Mesendoderm (in vitro differentiated cells): Measurements from ENCODE around the gene LRFN2.
A peak's percentile ranks its signal among the peaks of the same experiment; 100 is the strongest.

ENCODE experiments used
- DNase-seq: peaks from one replicate; pipeline ENCODE4 v3.0.0; 2013
- H2AK5ac ChIP-seq: 2 replicates; pipeline ENCODE4 v1.6.1; 2013; ENCODE audit warnings: low read length, inconsistent platforms
- H2BK120ac ChIP-seq: 2 replicates; pipeline ENCODE4 v1.6.1; 2013; ENCODE audit warnings: low read depth, mild to moderate bottlenecking, low read length, moderate library complexity, mixed read lengths
- H2BK15ac ChIP-seq: replicated peaks from 2 replicates; pipeline ENCODE4 v1.6.1; 2013; ENCODE audit warnings: low read depth, mild to moderate bottlenecking, moderate library complexity
- H2BK5ac ChIP-seq: 2 replicates; pipeline ENCODE4 v1.6.1; 2013; ENCODE audit warnings: low read length, inconsistent platforms
- H3K18ac ChIP-seq: 2 replicates; pipeline ENCODE4 v1.6.1; 2013; ENCODE audit warnings: mild to moderate bottlenecking, low read length, mixed read lengths
- H3K23ac ChIP-seq: one replicate; pipeline ENCODE4 v1.6.1; 2013; ENCODE audit warnings: low read length
- H3K27ac ChIP-seq: 2 replicates; pipeline ENCODE4 v1.5.1; 2013; ENCODE audit warnings: low read depth, mild to moderate bottlenecking, inconsistent platforms, low read length, moderate library complexity
- H3K27me3 ChIP-seq: 2 replicates; pipeline ENCODE4 v1.6.1; 2013; ENCODE audit warnings: low read length, control low read depth, mild to moderate bottlenecking, inconsistent platforms; ENCODE audit not compliant: insufficient read depth, poor library complexity
- H3K36me3 ChIP-seq: 2 replicates; pipeline ENCODE4 v1.6.1; 2013; ENCODE audit warnings: low read length, inconsistent platforms; ENCODE audit not compliant: control insufficient read depth, insufficient read depth
- H3K4ac ChIP-seq: one replicate; pipeline ENCODE4 v1.6.1; 2013; ENCODE audit warnings: low read depth, mild to moderate bottlenecking, low read length, moderate library complexity
- H3K4me1 ChIP-seq: 2 replicates; pipeline ENCODE4 v1.6.1; 2013; ENCODE audit warnings: low read depth, low read length, inconsistent platforms; ENCODE audit not compliant: control insufficient read depth
- H3K4me2 ChIP-seq: 2 replicates; pipeline ENCODE4 v1.6.1; 2013; ENCODE audit warnings: low read length
- H3K4me3 ChIP-seq: 2 replicates; pipeline ENCODE4 v1.5.1; 2013; ENCODE audit warnings: mild to moderate bottlenecking, low read length
- H3K56ac ChIP-seq: one replicate; pipeline ENCODE4 v1.6.1; 2013; ENCODE audit warnings: low read length
- H3K79me1 ChIP-seq: 2 replicates; pipeline ENCODE4 v1.6.1; 2013; ENCODE audit warnings: low read length, inconsistent platforms
- H3K79me2 ChIP-seq: 2 replicates; pipeline ENCODE4 v1.6.1; 2013; ENCODE audit warnings: mild to moderate bottlenecking, low read length; ENCODE audit not compliant: control insufficient read depth, insufficient read depth
- H3K9ac ChIP-seq: 2 replicates; pipeline ENCODE4 v1.6.1; 2013; ENCODE audit warnings: low read length, inconsistent platforms
- H4K5ac ChIP-seq: one replicate; pipeline ENCODE4 v1.6.1; 2013; ENCODE audit warnings: low read length
- H4K8ac ChIP-seq: one replicate; pipeline ENCODE4 v1.6.1; 2013; ENCODE audit warnings: low read depth, mild to moderate bottlenecking, control low read depth, low read length, moderate library complexity
- WGBS: extraction: QIAGEN DNeasy Blood & Tissue Kit; methylation state at CpG from one replicate; pipeline ENCODE4 v1.1.7; 2013; ENCODE audit warnings: low lambda C conversion rate, missing lambda C conversion rate; ENCODE audit not compliant: insufficient coverage; ENCODE audit errors: extremely low coverage; 5-methylcytosine and 5-hydroxymethylcytosine counted together

The LRFN2 gene

DNA sequence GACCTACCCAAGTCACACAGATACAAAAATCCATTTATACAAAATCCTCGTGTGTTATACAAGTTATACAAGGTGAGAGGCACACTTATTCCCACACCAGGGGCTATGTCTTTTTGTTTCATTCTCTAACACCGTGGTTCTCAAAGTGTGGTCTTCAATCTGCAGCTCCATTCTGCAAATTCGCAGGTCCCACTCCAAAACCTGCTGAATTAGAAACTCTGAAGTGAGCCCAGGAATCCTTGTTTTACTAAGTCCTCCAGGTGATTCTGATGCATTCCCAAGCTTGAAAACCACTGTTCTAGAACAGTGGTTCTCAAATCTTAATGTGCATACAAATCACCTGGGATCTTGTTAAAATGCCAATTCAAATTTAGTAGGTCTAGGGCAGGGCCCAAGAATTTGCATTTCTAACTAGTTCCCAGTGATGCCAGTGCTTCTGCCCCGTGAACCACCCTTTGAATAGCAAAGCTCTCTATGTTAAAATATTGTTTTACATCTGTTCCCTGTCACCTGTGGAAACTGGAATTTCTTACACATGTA lies 35.1 kb downstream of the LRFN2 start:
- H2BK120ac ChIP-seq = no peak overlapping the region
- H3K9ac ChIP-seq = no peak overlapping the region
- WGBS = no CpG with 5 or more reads among the region's 4 CpGs
- H4K5ac ChIP-seq = no peak overlapping the region
- no peak overlapping the region for H3K4me3 ChIP-seq
- no peaks in the 10 kb centered on the region for H3K79me2 ChIP-seq
- no peak overlapping the region for H3K18ac ChIP-seq
- no peaks in the 10 kb centered on the region for H3K4me1 ChIP-seq
- H3K27me3 ChIP-seq = no peaks in the 10 kb centered on the region
- no peak overlapping the region for H2BK5ac ChIP-seq
- H2BK15ac ChIP-seq = no peak overlapping the region
- no peak overlapping the region for H3K27ac ChIP-seq
- H3K56ac ChIP-seq = no peak overlapping the region
- H3K36me3 ChIP-seq = no peaks in the 10 kb centered on the region
- no peak overlapping the region for H3K4me2 ChIP-seq
- H3K23ac ChIP-seq = no peak overlapping the region
- no peak for DNase-seq
- no peak overlapping the region for H2AK5ac ChIP-seq
- H3K4ac ChIP-seq = no peak overlapping the region
- no peaks in the 10 kb centered on the region for H3K79me1 ChIP-seq
- H4K8ac ChIP-seq = no peak overlapping the region

DNA sequence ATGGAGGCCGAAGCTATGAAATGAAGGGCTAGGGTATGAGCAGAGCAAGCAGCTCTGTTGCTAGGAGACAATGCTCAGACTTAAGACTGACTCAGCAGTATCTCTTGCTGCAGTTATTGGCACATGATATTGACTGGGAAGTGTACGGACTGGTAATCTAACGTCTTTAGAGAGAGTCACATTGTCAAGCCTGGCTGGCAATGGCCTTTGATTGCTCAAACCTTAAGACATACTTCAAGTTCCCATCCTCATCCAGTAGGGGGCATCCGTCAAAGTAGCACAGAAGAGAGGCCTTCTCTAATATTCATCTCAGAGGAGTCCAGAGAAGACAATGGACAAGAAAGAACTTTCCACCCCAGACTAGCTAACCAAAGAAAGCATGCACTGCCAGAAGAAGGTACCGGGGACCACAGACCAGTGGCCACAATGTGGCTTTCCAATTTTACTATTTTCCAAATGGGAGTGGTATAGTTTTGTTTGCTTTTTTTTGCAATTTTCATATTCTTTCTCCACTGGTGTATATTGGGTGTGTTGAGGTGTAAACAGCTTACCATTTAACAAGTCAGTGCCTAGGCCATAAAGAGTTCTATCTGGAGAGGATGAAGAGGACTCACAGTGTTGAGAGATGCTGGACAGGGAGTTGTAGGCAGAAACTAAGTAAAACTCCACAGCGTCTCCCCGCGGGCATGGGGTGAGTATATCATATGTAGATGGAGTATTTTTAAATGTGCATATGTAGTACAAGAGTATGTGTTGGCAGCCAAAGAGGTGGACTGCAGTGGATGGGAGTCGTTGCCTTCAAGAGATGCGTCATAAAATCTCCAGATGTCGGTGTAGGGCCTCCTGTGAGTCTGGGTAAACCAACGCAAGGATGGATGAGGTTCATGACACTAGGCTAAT lies 36.7 kb downstream of the LRFN2 start:
- Histone ChIP-seq H2BK15ac (no peak overlapping the region), H4K8ac (no peak overlapping the region), H3K4me1 (peaks cover 2% of the 10 kb centered on the region), H3K36me3 (no peaks in the 10 kb centered on the region), H3K4me3 (no peak overlapping the region), H3K4me2 (no peak overlapping the region), H2AK5ac (no peak overlapping the region), H3K4ac (no peak overlapping the region), H3K79me2 (no peaks in the 10 kb centered on the region), H2BK5ac (no peak overlapping the region), H3K9ac (no peak overlapping the region), H3K27ac (no peak overlapping the region), H3K56ac (no peak overlapping the region), H2BK120ac (no peak overlapping the region), H3K27me3 (no peaks in the 10 kb centered on the region), H3K18ac (no peak overlapping the region), H4K5ac (no peak overlapping the region), H3K23ac (no peak overlapping the region), H3K79me1 (no peaks in the 10 kb centered on the region)
- DNase-seq = peak; percentile 75
- WGBS = no CpG with 5 or more reads among the region's 12 CpGs

- Histone ChIP-seq H3K23ac (no peak overlapping the region), H3K4me3 (no peak overlapping the region), H2BK120ac (no peak overlapping the region), H3K4ac (no peak overlapping the region), H3K79me1 (no peaks in the 10 kb centered on the region), H3K56ac (no peak overlapping the region), H4K8ac (no peak overlapping the region), H3K27me3 (no peaks in the 10 kb centered on the region), H2BK15ac (no peak overlapping the region), H3K18ac (no peak overlapping the region), H3K79me2 (no peaks in the 10 kb centered on the region), H3K4me1 (peaks cover 6% of the 10 kb centered on the region), H3K4me2 (no peak overlapping the region), H3K36me3 (no peaks in the 10 kb centered on the region), H3K9ac (no peak overlapping the region), H4K5ac (no peak overlapping the region), H2BK5ac (no peak overlapping the region), H3K27ac (no peak overlapping the region), H2AK5ac (no peak overlapping the region)
- peak; percentile 69 for DNase-seq
- no CpG with 5 or more reads among the region's 6 CpGs for WGBS
Observed at GRCh38 chr6:40545954-40546353, 41.2 kb downstream of the LRFN2 start.

GRCh38 chr6:40543776-40544175 lies 43.4 kb downstream of the LRFN2 start:
- H3K4me2 ChIP-seq = no peak overlapping the region
- no peak overlapping the region for H2BK15ac ChIP-seq
- H3K4me1 ChIP-seq = peaks cover 6% of the 10 kb centered on the region
- H3K27me3 ChIP-seq = no peaks in the 10 kb centered on the region
- H3K36me3 ChIP-seq = no peaks in the 10 kb centered on the region
- H3K4ac ChIP-seq = no peak overlapping the region
- no CpG with 5 or more reads among the region's 2 CpGs for WGBS
- H3K79me1 ChIP-seq = no peaks in the 10 kb centered on the region
- no peak overlapping the region for H3K9ac ChIP-seq
- no peak overlapping the region for H3K23ac ChIP-seq
- H2BK5ac ChIP-seq = no peak overlapping the region
- H2BK120ac ChIP-seq = no peak overlapping the region
- no peak overlapping the region for H3K18ac ChIP-seq
- no peak overlapping the region for H2AK5ac ChIP-seq
- H3K27ac ChIP-seq = no peak overlapping the region
- no peak overlapping the region for H4K5ac ChIP-seq
- peak; percentile 15 for DNase-seq
- no peak overlapping the region for H4K8ac ChIP-seq
- no peaks in the 10 kb centered on the region for H3K79me2 ChIP-seq
- H3K4me3 ChIP-seq = no peak overlapping the region
- H3K56ac ChIP-seq = no peak overlapping the region

GRCh38 chr6:40543146-40543545 lies 44.0 kb downstream of the LRFN2 start:
- Histone ChIP-seq H3K4me3 (no peak overlapping the region), H3K79me2 (no peaks in the 10 kb centered on the region), H3K36me3 (no peaks in the 10 kb centered on the region), H4K8ac (no peak overlapping the region), H3K23ac (no peak overlapping the region), H3K4ac (no peak overlapping the region), H3K56ac (no peak overlapping the region), H3K79me1 (no peaks in the 10 kb centered on the region), H3K18ac (no peak overlapping the region), H3K27ac (no peak overlapping the region), H2BK120ac (no peak overlapping the region), H3K4me1 (peaks cover 6% of the 10 kb centered on the region), H2AK5ac (no peak overlapping the region), H2BK5ac (no peak overlapping the region), H3K27me3 (no peaks in the 10 kb centered on the region), H3K4me2 (no peak overlapping the region), H2BK15ac (no peak overlapping the region), H3K9ac (no peak overlapping the region), H4K5ac (no peak overlapping the region)
- DNase-seq = no peak
- WGBS = no CpG with 5 or more reads among the region's 5 CpGs
